SK-N-MC (cell line): Measurements from ENCODE around the gene LRMDA.
"Not testable (repeated sequence)": the region's sequence is repeated elsewhere in the genome, so short reads cannot be mapped to it uniquely, and the experiment has no call there.

Experiments
- DNase-seq: peaks from one replicate; pipeline ENCODE4 v3.0.0-alpha.2; 2011; ENCODE audit warnings: low read depth, low spot score
- H3K27ac ChIP-seq: fragments of 200-600 bp; sonication (generic); 2 replicates; pipeline ENCODE4 v1.5.1; 2016; ENCODE audit warnings: mixed run types
- H3K36me3 ChIP-seq: fragments of 200-600 bp; sonication (generic); 2 replicates; pipeline ENCODE4 v1.6.1; 2017; ENCODE audit warnings: antibody characterized with exemption, low read length, mixed read lengths; ENCODE audit not compliant: insufficient read depth
- H3K4me3 ChIP-seq: fragments of 200-600 bp; sonication (generic); 2 replicates; pipeline ENCODE4 v1.5.1; 2016
- H3K9ac ChIP-seq: fragments of 200-600 bp; sonication (generic); 2 replicates; pipeline ENCODE4 v1.8.0; 2017; ENCODE audit warnings: mixed run types, mixed read lengths; ENCODE audit not compliant: insufficient read length
- H3K9me3 ChIP-seq: fragments of 200-600 bp; sonication (generic); 2 replicates; pipeline ENCODE4 v1.6.1; 2017; ENCODE audit warnings: low read depth, mild to moderate bottlenecking, antibody characterized with exemption, low read length, moderate library complexity, mixed read lengths
- EZH2 ChIP-seq: fragments of 200-600 bp; sonication (generic); IDR thresholded peaks from one replicate; pipeline ENCODE4 v1.6.1; 2017; ENCODE audit warnings: antibody characterized with exemption
- FOXP2 ChIP-seq: optimal IDR thresholded peaks from 2 replicates; pipeline ENCODE3; 2011; ENCODE audit warnings: mild to moderate bottlenecking, moderate library complexity; ENCODE audit not compliant: insufficient read depth; ENCODE audit errors: extremely low read length, control extremely low read depth
- POLR2AphosphoS5 ChIP-seq: IDR thresholded peaks from 2 replicates; pipeline ENCODE4 v1.6.1; 2012; ENCODE audit warnings: mild to moderate bottlenecking, low read depth, low read length, borderline replicate concordance

LRMDA gene

GRCh38 chr10:76141376-76141775 lies 710.0 kb downstream of the LRMDA start:
- no peak for TF ChIP-seq EZH2
- no peak for TF ChIP-seq FOXP2
- TF ChIP-seq POLR2AphosphoS5 = no peak
- DNase-seq = no peak
- H3K9me3 ChIP-seq = no peaks in the 10 kb centered on the region
- no peak overlapping the region for H3K4me3 ChIP-seq
- no peak overlapping the region for H3K27ac ChIP-seq
- H3K36me3 ChIP-seq = no peaks in the 10 kb centered on the region
- no peak overlapping the region for H3K9ac ChIP-seq

GRCh38 chr10:76148217-76148616 lies 716.8 kb downstream of the LRMDA start:
- H3K9ac ChIP-seq, H3K27ac ChIP-seq, H3K9me3 ChIP-seq, DNase-seq, H3K4me3 ChIP-seq, H3K36me3 ChIP-seq: not testable (repeated sequence)

- no peak overlapping the region for H3K9ac ChIP-seq
- DNase-seq = no peak
- no peaks in the 10 kb centered on the region for H3K9me3 ChIP-seq
- H3K4me3 ChIP-seq = no peak overlapping the region
- no peaks in the 10 kb centered on the region for H3K36me3 ChIP-seq
- TF ChIP-seq FOXP2 (no peak), POLR2AphosphoS5 (no peak), EZH2 (no peak)
- no peak overlapping the region for H3K27ac ChIP-seq
Observed at GRCh38 chr10:76149182-76149581, 717.8 kb downstream of the LRMDA start.

- Histone ChIP-seq H3K4me3 (no peak overlapping the region), H3K27ac (no peak overlapping the region), H3K9ac (no peak overlapping the region), H3K36me3 (no peaks in the 10 kb centered on the region), H3K9me3 (no peaks in the 10 kb centered on the region)
- TF ChIP-seq EZH2 = no peak
- no peak for TF ChIP-seq FOXP2
- TF ChIP-seq POLR2AphosphoS5 = no peak
- DNase-seq = no peak
Observed at GRCh38 chr10:76149602-76150138, 718.2 kb downstream of the LRMDA start.

GRCh38 chr10:76150139-76150875 lies 718.9 kb downstream of the LRMDA start:
- DNase-seq = no peak
- Histone ChIP-seq H3K4me3 (no peak overlapping the region), H3K9me3 (no peaks in the 10 kb centered on the region), H3K9ac (no peak overlapping the region), H3K27ac (no peak overlapping the region), H3K36me3 (no peaks in the 10 kb centered on the region)
- TF ChIP-seq POLR2AphosphoS5 = no peak
- no peak for TF ChIP-seq FOXP2
- TF ChIP-seq EZH2 = no peak

GRCh38 chr10:76150876-76151288 lies 719.5 kb downstream of the LRMDA start:
- H3K27ac ChIP-seq = no peak overlapping the region
- no peak overlapping the region for H3K9ac ChIP-seq
- H3K36me3 ChIP-seq = no peaks in the 10 kb centered on the region
- no peak for DNase-seq
- H3K9me3 ChIP-seq = no peaks in the 10 kb centered on the region
- H3K4me3 ChIP-seq = no peak overlapping the region
- TF ChIP-seq POLR2AphosphoS5 (no peak), FOXP2 (no peak), EZH2 (no peak)

GRCh38 chr10:76152186-76152585 lies 720.8 kb downstream of the LRMDA start:
- Histone ChIP-seq H3K27ac (no peak overlapping the region), H3K9ac (no peak overlapping the region), H3K4me3 (no peak overlapping the region), H3K36me3 (no peaks in the 10 kb centered on the region), H3K9me3 (no peaks in the 10 kb centered on the region)
- no peak for TF ChIP-seq POLR2AphosphoS5
- no peak for TF ChIP-seq FOXP2
- TF ChIP-seq EZH2 = no peak
- DNase-seq = no peak

GRCh38 chr10:76155961-76156360 lies 724.5 kb downstream of the LRMDA start:
- TF ChIP-seq EZH2 (no peak), FOXP2 (no peak), POLR2AphosphoS5 (no peak)
- no peaks in the 10 kb centered on the region for H3K9me3 ChIP-seq
- H3K36me3 ChIP-seq = no peaks in the 10 kb centered on the region
- H3K9ac ChIP-seq = no peak overlapping the region
- no peak overlapping the region for H3K4me3 ChIP-seq
- no peak for DNase-seq
- H3K27ac ChIP-seq = no peak overlapping the region
